Mesenteric fat pad (tissue), 1 donor: ENCODE measurements around the gene DNMT3A. TPM values are rescaled to one million over a fixed set of nuclear protein-coding genes. Genes with fewer than 3 reads are reported as not detected.

Experiments used
- DNase-seq: peaks from one replicate; pipeline ENCODE4 v3.0.0-alpha.2; 2020; ENCODE audit warnings: low spot score
- total RNA-seq: library from RNA; stranded (reverse); fragmentation: NEBNext Ultra II Directional; extraction: Animal tissue kit (Norgen Biotek cat#: 25700); gene quantifications from one replicate; pipeline ENCODE4 v1.2.1, GENCODE V29; 2021
- donor health status: DM: yes; HTN: yes; CAD: no.

The DNMT3A gene
- total RNA-seq, 1 donor from 2014 or later = 24.4 TPM

DNA sequence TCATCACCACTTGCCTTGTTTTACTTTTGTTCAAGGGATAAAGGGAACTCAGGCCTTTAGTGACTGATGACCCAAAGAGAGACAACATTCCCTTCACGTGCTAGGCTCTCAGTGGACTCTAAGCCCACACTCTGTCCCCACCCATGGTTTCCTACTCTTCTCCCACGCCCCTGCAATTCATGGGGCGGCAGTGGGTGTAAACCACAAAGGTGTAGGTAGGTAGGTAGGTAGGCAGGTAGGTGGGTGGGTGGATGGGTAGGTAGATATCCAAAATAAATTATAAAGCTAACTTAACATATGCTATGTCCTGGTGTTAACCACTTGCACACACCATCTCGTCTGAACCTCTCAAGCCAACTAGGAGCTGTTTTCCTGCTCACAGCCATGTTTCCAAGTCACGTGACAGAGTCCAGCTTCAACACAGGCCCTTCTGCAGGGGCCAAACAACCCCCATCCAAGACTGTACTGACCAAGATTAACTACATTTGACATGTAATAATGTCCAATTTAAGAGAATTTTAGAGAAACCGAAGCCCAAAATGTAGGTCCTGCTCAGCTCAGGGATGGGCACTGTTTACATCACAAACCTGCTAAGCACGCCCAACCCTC lies 33.7 kb downstream of the DNMT3A start:
- no peak for DNase-seq

DNA sequence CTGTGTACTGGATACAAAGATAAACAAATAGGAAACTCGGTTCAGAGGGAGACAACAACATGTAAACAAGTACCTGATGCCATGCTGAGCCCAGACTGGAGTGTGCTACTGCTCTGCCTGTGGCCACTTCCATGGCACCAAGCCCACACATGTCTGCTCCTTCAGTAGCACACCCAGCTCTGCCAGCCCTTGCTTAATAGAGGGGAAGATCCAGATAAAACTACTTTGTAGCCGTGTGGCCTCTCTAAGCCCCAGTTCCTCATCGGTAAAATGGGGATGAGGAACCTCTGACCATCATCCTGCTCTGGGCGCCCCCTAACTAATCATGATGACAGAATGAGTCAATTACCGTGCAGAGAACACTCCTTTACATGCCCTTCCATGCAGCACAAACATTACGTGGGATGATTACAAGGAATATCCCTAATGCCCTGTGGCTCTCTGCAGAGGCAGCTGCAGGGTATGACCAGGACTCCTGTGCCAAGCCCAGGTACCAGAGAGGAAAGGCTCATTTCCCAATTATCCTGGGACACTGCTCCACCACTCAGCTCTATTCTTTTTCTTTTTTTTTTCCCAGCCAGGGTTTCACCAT lies 34.9 kb downstream of the DNMT3A start:
- no peak for DNase-seq

DNA sequence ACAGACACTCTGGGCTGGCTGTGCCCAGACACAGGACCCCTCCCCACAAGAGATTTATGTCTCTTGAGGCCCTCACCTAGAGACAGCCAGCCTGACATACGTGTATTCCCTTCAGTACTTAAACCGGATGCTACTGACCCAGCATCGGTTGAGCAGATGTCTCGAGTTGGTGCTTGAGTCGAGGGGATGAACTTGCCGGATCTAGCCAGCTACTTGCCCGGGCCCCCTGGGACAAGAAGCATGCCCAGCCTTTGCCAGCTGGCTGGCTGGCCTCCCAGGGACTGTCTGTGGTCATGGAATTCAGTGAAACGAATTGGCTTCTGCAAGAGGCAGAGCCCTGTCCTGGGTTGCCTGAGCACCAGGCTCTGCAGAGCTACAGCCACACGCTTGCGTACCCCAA lies 36.0 kb downstream of the DNMT3A start:
- no peak for DNase-seq

DNA sequence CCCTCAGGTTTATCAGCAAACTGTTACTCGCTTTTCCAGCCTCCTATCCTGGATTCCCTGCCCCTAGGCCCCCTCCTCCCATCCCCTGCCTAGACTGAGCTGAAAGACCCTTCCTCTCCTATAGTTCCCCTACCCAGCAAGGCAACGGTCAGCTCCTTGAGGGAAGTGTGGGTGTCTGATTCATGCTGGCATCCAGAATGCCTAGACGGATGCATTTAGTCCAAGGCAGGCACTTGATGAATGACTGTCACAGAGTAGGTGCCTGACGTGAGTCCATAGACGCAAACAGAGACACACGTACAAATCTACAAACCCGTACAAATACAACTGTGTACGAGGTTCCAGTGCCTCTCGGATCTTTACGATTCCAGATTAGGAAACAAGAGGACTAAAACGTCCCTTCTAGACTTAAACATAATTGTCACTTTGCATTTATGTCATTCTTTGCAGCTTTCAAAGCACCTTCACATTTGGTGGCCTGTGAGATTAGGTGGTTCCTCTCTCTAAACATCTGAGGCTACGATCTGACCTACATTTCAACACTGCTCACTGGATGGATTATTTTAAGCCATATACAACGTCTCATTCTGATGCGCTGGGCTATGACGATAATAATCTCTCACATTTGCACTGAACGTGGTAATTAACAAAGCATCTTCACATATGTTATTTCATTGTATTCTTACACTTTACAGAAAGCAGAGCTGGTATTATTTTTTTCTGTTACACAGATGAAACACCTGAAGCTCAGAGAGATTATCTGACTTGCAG lies 36.7 kb downstream of the DNMT3A start:
- DNase-seq = no peak

DNA sequence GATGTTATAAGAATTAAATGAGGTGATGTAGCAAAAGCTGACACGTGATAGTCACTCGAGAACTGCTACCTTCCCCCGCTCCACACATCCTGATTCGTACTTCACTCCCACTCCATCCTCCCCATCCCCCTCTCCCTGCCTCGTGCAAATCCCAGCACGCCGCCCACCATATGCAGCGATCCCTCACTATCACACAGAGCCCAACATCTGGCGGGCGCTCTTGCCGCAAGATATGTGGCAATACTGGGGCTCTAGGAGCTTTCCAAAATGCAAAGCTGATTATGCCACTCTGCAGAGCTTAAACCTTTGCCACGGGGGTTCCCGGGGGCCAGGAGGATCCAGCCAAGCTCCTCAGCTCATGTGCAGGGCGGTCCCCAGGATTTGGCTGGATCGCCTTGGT lies 37.4 kb downstream of the DNMT3A start:
- no peak for DNase-seq

DNA sequence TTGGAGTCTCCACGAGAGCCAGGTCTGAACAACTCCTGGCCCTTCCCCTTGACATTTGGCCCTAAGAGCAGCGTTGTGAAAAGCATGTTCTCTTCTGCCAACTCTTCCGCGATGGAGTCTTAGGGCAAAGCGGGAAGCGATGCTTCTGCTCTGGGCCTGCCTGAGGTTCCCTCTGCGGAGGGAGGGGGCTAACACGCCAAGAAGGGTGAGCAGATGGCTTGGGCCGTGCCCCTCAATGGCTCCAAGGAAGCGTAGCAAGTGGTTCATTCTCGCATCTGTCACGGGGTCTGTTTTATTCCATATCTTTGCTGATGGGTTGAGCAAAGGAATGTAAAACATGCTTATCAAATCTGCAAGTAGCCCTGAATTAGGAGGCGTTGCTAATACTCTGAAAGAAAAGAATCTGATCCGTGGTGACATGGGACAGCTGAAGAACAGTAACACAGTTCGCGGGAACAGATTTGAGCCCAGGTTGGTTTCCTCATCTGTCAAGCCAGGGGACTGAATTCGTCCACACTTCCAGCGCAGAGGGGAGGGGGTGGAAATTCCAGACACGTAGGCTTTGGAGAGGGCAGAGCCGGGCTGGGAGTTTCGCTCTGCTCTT lies 38.0 kb downstream of the DNMT3A start:
- no peak for DNase-seq

DNA sequence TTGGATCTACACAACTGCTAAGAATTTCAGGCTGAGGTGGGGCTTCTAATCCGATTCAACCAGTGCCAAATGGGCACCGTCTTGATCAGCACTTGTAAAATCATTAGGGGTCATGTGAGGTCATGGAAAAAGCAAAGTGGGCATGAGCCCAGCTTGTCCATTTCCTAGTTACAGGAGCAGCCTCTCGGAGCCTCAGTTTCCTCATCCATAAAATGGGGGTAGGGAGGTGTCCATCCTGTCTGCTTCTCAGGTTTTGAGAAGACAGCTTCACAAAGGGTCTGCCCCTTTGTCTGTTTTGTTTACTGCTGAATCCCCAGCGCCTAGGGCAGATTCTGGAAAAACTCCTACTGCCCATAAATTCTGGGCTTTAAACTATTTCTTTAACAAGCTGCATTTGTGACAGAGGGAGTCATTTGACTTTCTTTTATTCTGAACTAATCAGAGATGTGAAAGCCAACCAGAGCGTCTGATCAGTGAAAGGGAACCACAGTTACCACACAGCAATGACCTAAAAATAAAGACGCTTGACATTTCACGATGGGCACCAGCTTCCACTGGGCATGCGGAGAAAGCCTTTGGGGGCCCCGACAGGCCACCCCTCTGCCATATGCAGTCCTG lies 38.9 kb downstream of the DNMT3A start:
- DNase-seq = no peak

DNA sequence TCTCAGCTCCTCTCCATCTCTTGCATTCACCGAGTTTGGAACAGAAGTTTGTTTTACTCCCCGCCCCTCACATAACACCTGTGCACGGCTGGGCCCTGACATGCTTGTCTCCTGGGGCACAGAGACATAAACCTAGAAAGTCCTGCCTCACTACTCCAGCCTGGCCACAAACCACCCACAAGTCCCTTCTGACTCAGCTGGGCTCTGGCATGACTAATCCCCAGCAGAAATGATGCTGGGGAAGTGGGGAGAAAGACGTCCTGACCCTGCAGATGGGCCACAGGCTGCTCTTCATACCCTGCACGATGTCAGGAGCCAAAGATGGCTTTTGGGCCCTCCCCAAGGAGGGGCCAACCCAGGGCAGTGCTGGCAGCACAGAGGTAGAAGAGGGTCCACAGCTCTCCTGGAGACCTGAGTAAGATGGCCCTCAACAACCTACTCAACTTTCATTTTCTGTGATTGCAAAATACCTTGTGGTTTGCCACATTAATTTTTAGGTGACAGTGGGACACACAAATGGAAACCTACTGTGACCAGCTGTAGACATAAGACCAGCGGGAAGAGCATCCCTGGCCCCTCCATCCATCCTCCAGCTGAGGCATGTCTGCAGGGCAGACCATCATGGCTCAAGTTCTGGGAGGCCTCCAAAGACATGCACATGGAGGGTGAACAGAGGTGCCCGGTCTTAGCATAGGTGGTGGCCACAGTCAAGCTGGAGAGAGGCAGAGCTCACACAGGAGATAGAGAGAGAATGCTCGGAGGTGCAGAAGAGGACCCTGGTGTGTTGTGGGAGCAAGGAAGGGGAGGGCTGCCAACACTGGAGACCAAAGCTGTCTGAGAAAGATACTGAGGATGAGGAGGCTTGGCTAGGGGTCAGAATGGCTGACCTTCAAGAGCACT lies 40.0 kb downstream of the DNMT3A start:
- no peak for DNase-seq

DNA sequence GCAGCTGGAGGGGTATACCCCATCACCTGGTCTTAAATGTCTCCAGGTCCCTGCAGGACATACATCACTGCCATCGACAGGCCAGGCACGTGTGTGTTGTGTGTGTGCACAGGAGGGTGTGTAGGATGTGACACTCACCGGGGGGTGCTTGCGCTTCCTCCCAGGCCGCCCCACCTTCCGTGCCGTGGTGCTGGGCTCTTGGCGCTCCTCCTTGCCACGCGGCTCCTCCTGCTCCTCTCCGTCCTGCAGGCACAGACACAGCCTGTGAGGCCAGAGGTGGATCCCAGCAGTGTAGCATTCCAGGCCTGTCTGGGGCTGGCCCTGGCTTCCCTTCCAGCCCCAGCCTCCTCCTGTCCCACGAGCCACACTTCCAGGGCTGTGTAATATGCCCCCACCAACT lies 41.7 kb downstream of the DNMT3A start:
- no peak for DNase-seq

DNA sequence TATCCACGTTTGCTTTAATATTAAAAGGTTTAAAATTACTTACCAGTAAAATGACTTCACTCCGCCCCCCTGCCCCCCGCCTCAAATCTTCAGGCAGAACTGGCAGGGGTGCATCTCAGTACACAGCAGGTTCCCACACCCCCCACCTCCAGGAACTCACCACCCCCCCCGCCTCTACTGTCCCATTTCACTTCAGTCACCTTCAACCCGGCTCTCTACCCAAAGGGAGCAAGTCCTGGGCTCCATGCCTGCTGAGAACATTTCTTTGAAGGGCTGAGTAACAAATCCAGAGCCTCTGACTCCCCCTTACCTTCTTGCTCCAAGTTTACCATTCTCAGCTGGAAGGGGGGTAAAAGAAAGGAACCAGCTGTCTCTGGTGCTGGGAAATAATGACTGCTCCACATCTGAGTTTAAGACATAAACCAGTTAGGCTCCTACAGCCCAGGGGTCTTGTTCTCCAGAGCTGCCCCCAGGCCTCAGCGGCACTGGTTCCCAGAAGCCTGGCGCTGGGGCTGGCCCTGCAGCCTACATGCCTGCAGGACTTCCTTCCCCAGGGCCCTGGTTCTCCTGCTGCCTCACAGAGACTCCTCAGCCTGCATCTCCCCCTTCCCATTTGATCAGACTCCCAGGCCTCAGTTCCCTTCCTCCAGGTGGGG lies 42.8 kb downstream of the DNMT3A start:
- no peak for DNase-seq

DNA sequence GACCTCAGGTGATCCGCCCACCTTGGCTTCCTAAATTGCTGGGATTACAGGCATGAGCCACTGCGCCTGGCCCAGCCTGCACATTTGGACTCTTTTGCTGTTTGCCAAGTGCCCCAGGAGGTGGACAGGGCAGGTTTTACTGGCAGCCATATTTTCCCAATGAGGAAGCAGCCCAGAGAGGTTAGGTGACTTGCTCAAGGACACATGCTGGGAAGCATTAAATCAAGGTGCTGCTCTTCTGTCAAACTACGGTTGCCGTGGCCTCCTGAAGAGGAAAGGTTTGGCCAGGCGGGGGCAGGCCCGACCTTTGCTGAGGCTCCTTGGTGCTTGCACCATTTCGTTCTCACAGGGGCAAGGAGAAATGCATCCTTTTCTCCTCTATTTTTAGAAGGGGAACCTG lies 44.0 kb downstream of the DNMT3A start:
- DNase-seq = no peak

DNA sequence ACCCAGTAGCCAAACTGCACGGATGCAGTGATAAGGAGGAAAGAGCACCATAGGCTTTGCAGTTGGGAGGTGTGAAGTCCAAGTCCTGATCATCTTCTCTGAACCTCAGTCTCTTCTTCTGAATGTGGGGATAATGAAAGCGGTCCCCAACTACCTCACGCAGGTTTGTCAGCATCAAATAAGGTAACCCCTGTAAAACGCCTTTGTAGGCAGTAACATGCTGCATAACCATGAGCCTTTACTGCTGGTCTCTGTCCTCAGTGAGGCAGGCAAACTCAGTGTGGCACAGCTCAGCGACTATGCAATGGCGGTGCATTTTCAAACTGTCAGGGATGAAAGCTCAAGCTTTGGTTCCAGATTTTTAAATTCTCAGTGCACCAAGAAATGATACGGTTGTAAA lies 46.1 kb downstream of the DNMT3A start:
- no peak for DNase-seq

DNA sequence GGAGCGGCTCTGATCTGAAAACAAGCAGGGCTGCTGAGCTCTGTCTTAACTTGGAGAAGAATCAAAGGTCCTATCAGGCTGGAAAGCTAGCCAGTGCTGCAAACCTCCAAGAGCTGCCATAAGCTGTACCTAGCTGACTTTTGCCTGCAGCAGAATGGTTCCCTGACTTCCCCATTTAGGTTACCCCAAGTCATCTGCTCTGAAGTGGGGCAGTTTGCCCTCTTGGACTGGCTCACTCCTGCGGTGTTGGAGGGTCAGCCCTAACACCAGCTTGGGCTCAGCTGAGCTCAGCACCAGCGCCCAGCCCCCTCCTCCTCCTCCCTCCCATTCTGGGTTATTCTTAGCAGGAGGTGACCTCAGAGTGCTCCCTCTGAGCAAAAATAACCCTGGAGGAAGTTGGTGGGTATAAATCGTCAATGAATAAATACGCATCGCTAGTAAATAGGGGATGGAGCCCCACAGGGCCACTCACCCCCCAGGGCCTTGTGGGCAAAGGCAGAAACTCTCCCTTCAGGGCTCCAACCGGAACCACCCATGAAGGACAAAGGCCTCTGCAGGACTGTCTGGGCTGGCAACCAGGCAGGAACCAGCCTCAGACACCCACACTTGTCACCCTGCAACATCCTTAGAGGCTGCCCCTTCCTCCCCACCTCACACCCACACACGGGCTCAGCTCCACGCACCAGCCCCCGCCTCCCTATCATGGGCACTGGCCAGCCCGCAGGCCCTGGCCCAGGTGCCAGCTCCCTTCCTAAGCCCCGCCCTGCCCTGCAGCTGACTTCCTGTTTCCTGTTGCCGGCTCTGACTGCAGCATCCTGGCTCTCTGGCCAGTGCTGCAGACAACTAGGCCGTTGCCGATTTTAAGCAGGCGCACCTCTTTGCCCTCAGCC lies 46.9 kb downstream of the DNMT3A start:
- DNase-seq = no peak

DNA sequence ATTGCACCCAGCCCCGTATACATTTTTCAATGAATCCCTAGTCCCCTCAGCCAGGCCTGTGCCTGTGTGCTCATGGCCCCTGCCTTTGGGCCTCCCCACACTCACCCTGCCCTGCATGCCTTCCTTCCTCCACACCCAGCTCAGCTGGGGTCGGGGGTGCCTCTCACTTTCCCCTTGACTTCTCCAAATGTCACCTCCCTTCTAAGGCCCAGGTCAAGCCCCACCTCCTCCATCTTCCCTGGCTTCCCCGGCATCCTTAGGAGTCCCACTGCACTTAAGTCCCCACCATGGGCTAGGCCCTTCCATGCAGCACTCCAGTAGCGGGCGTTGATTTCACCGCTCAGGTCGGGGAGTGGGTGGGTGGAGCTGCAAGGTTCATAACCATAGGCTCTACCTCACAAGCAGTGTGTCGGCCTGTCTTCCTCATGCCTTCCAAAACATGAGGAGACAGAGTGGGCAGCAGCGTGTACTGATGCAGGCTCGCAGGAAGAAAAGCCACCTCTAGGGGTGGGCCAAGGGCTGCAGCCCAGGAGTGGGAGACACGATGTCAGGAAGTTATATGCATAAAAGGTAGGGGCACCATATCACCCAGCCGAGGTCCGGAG lies 47.7 kb downstream of the DNMT3A start:
- DNase-seq = no peak

DNA sequence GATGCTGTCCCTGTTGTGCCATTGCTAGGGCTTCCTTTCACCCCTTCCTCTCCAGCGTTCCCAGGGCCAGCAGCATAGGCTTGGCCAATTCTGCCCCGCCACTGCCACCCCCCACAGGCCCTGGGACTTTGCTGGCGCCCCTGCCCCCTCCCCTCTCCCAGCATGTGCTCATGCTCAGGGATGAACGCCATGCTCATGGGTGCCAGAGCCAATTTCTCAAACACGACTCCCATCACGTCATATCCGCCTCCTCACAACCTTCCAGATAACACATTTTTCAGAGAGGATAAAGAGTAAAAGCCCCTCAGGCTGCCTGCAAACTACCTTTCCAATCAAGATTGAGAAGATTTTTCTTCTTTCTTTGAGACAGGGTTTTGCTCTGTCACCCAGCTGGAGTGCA lies 48.6 kb downstream of the DNMT3A start:
- no peak for DNase-seq

DNA sequence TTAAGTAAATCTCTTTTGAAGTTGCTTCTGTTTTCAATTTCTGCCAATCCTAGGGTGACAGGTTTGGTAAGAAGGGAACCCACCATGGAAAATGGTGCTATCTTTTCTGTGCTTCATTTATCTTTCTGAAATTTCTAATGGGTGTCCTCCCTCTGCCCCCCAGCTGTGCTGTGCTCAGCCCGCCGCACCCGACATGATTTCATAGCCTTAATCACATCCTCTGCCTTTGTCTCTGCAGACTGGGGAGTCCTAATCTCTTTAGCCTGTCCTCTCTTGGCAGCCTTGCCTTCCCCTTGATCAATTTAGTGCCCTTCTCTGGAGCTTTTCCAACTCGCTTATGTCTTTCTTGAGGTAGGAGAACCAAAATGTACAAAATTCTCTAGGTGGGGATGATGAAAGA lies 49.3 kb downstream of the DNMT3A start:
- DNase-seq = no peak

DNA sequence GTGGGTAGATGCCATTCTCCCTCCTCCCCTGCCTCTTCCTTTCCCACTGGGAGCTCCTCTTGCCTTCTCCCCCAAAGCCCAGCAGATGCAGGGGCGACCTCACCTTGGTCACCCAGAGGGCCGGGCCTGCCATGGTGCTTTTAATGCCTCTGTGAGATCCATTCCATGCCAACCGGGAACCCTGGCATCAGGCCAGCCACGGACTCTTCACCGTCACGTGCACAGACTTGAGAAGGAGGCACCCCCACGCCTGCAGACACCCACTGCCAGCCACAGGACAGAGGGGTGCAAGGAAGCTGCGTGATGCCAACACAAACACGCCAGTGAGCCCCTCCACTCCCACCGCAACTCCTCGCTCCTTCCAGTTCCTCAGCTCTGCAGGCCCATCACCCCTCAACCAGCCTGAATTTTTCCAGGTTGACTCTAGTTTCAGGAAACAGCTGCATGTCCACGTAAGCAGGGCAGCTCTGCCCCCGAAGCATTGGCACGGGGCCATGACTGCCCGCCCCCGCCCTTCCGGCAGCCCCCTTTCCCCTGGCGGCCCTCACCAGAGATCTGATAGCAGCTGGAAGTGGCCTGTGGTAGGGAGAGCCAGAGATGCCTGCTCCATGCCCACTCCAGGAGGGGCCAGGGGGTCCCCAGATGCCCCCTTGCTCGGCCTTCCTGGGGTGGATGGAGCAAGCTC lies 50.8 kb downstream of the DNMT3A start:
- DNase-seq = no peak
